ENCODE measurements around the gene LSM12. TPM values are rescaled to one million over a fixed set of nuclear protein-coding genes. Genes with fewer than 3 reads are reported as not detected.

The LSM12 gene
- total and polyA plus RNA-seq, 7 experiments from 2014 or later, result 29.3 to 72.5 (median 39.9) TPM

GRCh38 chr17:44088254-44088653 is 21.8 kb upstream of the LSM12 start:
- Histone ChIP-seq H3K4me1 (ENCODE audit: control insufficient read depth in 2 of 2, insufficient read depth in 2 of 2, low read length in 2 of 2) (no peaks in the 10 kb centered on the region), H3K27me3 (ENCODE audit: control insufficient read depth in 2 of 2, insufficient read depth in 2 of 2, low read length in 2 of 2) (no peaks in the 10 kb centered on the region), H3K36me3 (ENCODE audit: control insufficient read depth in 2 of 3, insufficient read depth in 3 of 3, low read length in 3 of 3) (peaks cover 0 to 76% (median 6%) of the 10 kb centered on the region in 3 experiments), H3K9me3 (ENCODE audit: control insufficient read depth in 2 of 3, low read length in 3 of 3) (no peaks in the 10 kb centered on the region), H3K27ac (ENCODE audit: low read depth, low read length) (no peak overlapping the region), H3K4me3 (ENCODE audit: low read length) (no peak overlapping the region)
- H3K36me3 Mint-ChIP-seq, result peaks cover 3 to 20% (median 6%) of the 10 kb centered on the region in 5 donors
- no peaks in the 10 kb centered on the region for H3K9me3 Mint-ChIP-seq
- intact Hi-C loops (cut with micrococcal nuclease), result no loop called here
- ATAC-seq (no peak), DNase-seq (no peak)
- ChIA-PET CTCF (interaction anchor here (0.6 kb wide), 1 partner anchor 29 kb away, joined by 3 read pairs; no protein-coding TSS in a partner anchor), POLR2A (interaction anchor here (0.8 kb wide), 1 partner anchor 1404 kb away, joined by 3 read pairs; no protein-coding TSS in a partner anchor)
- peak overlapping the region in 2 of 9 donors; percentile 23 to 26 for H3K27ac Mint-ChIP-seq
- no peak overlapping the region for H3K4me3 Mint-ChIP-seq
- H3K4me1 Mint-ChIP-seq, result peaks cover 0 to 12% (median 4%) of the 10 kb centered on the region in 7 donors
- H3K27me3 Mint-ChIP-seq, result no peaks in the 10 kb centered on the region

- Mint-ChIP-seq H3K9me3 (no peaks in the 10 kb centered on the region), H3K4me3 (no peak overlapping the region), H3K27ac (peak overlapping the region in 2 of 9 donors; percentile 49 to 80), H3K27me3 (no peaks in the 10 kb centered on the region), H3K36me3 (peaks cover 3 to 18% (median 6%) of the 10 kb centered on the region in 5 donors), H3K4me1 (peaks cover 0 to 12% (median 4%) of the 10 kb centered on the region in 7 donors)
- Histone ChIP-seq H3K4me3 (ENCODE audit: low read length) (no peak overlapping the region), H3K9me3 (ENCODE audit: control insufficient read depth in 2 of 3, low read length in 3 of 3) (no peaks in the 10 kb centered on the region), H3K27ac (ENCODE audit: low read depth, low read length) (no peak overlapping the region), H3K27me3 (ENCODE audit: control insufficient read depth in 2 of 2, insufficient read depth in 2 of 2, low read length in 2 of 2) (no peaks in the 10 kb centered on the region), H3K4me1 (ENCODE audit: control insufficient read depth in 2 of 2, insufficient read depth in 2 of 2, low read length in 2 of 2) (no peaks in the 10 kb centered on the region), H3K36me3 (ENCODE audit: control insufficient read depth in 2 of 3, insufficient read depth in 3 of 3, low read length in 3 of 3) (peaks cover 0 to 77% (median 6%) of the 10 kb centered on the region in 3 experiments)
- ATAC-seq, result no peak
- ChIA-PET POLR2A (no interaction called here), CTCF (no interaction called here)
- no peak for DNase-seq
- intact Hi-C loops (cut with micrococcal nuclease), result no loop called here
Observed at GRCh38 chr17:44087319-44087718, 20.8 kb upstream of the LSM12 start.

GRCh38 chr17:44086364-44087311 is 20.2 kb upstream of the LSM12 start:
- Mint-ChIP-seq H3K27me3 (no peaks in the 10 kb centered on the region), H3K4me1 (peaks cover 0 to 12% (median 4%) of the 10 kb centered on the region in 7 donors), H3K9me3 (no peaks in the 10 kb centered on the region), H3K36me3 (peaks cover 3 to 17% (median 6%) of the 10 kb centered on the region in 5 donors), H3K4me3 (no peak overlapping the region), H3K27ac (peak overlapping the region in 3 of 9 donors; percentile 38 to 80 (median 65))
- ChIA-PET POLR2A (no interaction called here), CTCF (no interaction called here)
- intact Hi-C loops (cut with micrococcal nuclease), result no loop called here
- no peaks in the 10 kb centered on the region for H3K4me1 ChIP-seq (ENCODE audit: control insufficient read depth in 2 of 2, insufficient read depth in 2 of 2, low read length in 2 of 2)
- H3K27me3 ChIP-seq (ENCODE audit: control insufficient read depth in 2 of 2, insufficient read depth in 2 of 2, low read length in 2 of 2), result no peaks in the 10 kb centered on the region
- peaks cover 0 to 77% (median 10%) of the 10 kb centered on the region in 3 experiments for H3K36me3 ChIP-seq (ENCODE audit: control insufficient read depth in 2 of 3, insufficient read depth in 3 of 3, low read length in 3 of 3)
- no peak overlapping the region for H3K27ac ChIP-seq (ENCODE audit: low read depth, low read length)
- no peaks in the 10 kb centered on the region for H3K9me3 ChIP-seq (ENCODE audit: control insufficient read depth in 2 of 3, low read length in 3 of 3)
- peak in 1 of 9 donors; percentile 60 for DNase-seq
- no peak overlapping the region for H3K4me3 ChIP-seq (ENCODE audit: low read length)
- peak; percentile 35 for ATAC-seq

DNA sequence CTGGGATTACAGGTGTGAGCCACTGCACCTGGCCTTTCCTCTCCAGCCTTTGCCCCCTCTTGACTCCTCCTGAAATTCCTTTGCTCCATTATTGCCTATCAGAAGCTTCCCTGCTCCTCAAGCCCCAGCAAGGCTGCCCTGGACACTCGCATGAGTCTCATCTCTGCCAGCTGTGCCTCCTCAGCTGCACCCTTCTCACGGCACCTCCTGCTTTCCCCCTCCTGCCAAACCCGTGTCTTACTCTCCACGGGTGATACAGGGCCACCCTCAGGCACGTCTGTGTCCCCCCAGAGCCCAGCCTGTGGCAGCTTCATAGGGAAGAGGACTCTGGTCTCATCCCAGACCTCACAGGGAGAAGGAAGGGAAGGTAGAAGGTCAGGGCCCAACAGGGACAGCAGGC is 19.4 kb upstream of the LSM12 start:
- DNase-seq, result no peak
- H3K27ac ChIP-seq (ENCODE audit: low read depth, low read length), result peak overlapping the region; percentile 14
- H3K4me1 ChIP-seq (ENCODE audit: control insufficient read depth in 2 of 2, insufficient read depth in 2 of 2, low read length in 2 of 2), result no peaks in the 10 kb centered on the region
- Mint-ChIP-seq H3K36me3 (peaks cover 3 to 16% (median 6%) of the 10 kb centered on the region in 5 donors), H3K27ac (peak overlapping the region in 2 of 9 donors; percentile 53 to 59), H3K4me1 (peaks cover 0 to 12% (median 4%) of the 10 kb centered on the region in 7 donors), H3K27me3 (no peaks in the 10 kb centered on the region), H3K9me3 (no peaks in the 10 kb centered on the region), H3K4me3 (no peak overlapping the region)
- H3K27me3 ChIP-seq (ENCODE audit: control insufficient read depth in 2 of 2, insufficient read depth in 2 of 2, low read length in 2 of 2), result no peaks in the 10 kb centered on the region
- no peak for ATAC-seq
- H3K9me3 ChIP-seq (ENCODE audit: control insufficient read depth in 2 of 3, low read length in 3 of 3), result no peaks in the 10 kb centered on the region
- no peak overlapping the region for H3K4me3 ChIP-seq (ENCODE audit: low read length)
- intact Hi-C loops (cut with micrococcal nuclease), result no loop called here
- peaks cover 0 to 74% (median 11%) of the 10 kb centered on the region in 3 experiments for H3K36me3 ChIP-seq (ENCODE audit: control insufficient read depth in 2 of 3, insufficient read depth in 3 of 3, low read length in 3 of 3)
- ChIA-PET POLR2A (no interaction called here), CTCF (no interaction called here)

DNA sequence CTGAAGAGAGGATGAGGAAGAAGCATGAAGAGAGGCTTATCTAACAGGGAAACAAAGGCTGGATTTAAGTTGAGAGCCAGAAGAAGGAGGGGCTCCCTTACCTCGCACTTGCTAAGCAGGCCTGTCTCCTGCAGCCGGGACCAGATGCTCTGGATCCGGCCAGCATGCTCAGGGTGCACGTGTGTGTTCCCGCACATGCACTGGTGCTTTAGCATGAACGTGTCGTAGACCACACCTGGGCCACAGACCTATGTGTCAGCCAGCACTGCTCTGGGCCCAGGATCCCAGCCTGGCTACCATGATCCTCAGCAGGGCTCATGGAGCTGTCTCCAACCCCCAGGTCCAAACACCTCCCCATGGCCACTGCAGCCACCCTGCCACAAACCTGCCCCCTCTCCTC is 18.4 kb upstream of the LSM12 start:
- intact Hi-C loops (cut with micrococcal nuclease), result no loop called here
- POLR2A ChIA-PET, result no interaction called here
- no peak overlapping the region for H3K4me3 Mint-ChIP-seq
- CTCF ChIA-PET, result no interaction called here
- H3K27ac Mint-ChIP-seq, result peak overlapping the region in 1 of 9 donors; percentile 43
- H3K36me3 Mint-ChIP-seq, result peaks cover 3 to 16% (median 6%) of the 10 kb centered on the region in 5 donors
- no peaks in the 10 kb centered on the region for H3K9me3 Mint-ChIP-seq
- H3K4me1 Mint-ChIP-seq, result peaks cover 0 to 13% (median 4%) of the 10 kb centered on the region in 7 donors
- H3K4me3 ChIP-seq (ENCODE audit: low read length), result no peak overlapping the region
- peaks cover 0 to 82% (median 15%) of the 10 kb centered on the region in 3 experiments for H3K36me3 ChIP-seq (ENCODE audit: control insufficient read depth in 2 of 3, insufficient read depth in 3 of 3, low read length in 3 of 3)
- H3K27me3 Mint-ChIP-seq, result no peaks in the 10 kb centered on the region
- no peak overlapping the region for H3K27ac ChIP-seq (ENCODE audit: low read depth, low read length)
- H3K4me1 ChIP-seq (ENCODE audit: control insufficient read depth in 2 of 2, insufficient read depth in 2 of 2, low read length in 2 of 2), result no peaks in the 10 kb centered on the region
- no peaks in the 10 kb centered on the region for H3K27me3 ChIP-seq (ENCODE audit: control insufficient read depth in 2 of 2, insufficient read depth in 2 of 2, low read length in 2 of 2)
- no peak for ATAC-seq
- DNase-seq, result no peak
- H3K9me3 ChIP-seq (ENCODE audit: control insufficient read depth in 2 of 3, low read length in 3 of 3), result no peaks in the 10 kb centered on the region

GRCh38 chr17:44084131-44084538 is 17.7 kb upstream of the LSM12 start:
- H3K4me3 ChIP-seq (ENCODE audit: low read length), result no peak overlapping the region
- Mint-ChIP-seq H3K27ac (peak overlapping the region in 1 of 9 donors; percentile 51), H3K4me3 (no peak overlapping the region), H3K27me3 (no peaks in the 10 kb centered on the region), H3K36me3 (peaks cover 3 to 16% (median 6%) of the 10 kb centered on the region in 5 donors), H3K9me3 (no peaks in the 10 kb centered on the region), H3K4me1 (peaks cover 0 to 15% (median 4%) of the 10 kb centered on the region in 7 donors)
- ChIA-PET POLR2A (interaction anchor here (0.6 kb wide), 1 partner anchor 1016 kb away, joined by 6 read pairs; no protein-coding TSS in a partner anchor), CTCF (interaction anchor here (0.8 to 1.1 kb wide), 2 partner anchors 10 to 43 kb away, joined by 3 to 4 read pairs; no protein-coding TSS in a partner anchor)
- peaks cover 0 to 86% (median 15%) of the 10 kb centered on the region in 3 experiments for H3K36me3 ChIP-seq (ENCODE audit: control insufficient read depth in 2 of 3, insufficient read depth in 3 of 3, low read length in 3 of 3)
- intact Hi-C loops (cut with micrococcal nuclease), result no loop called here
- no peaks in the 10 kb centered on the region for H3K27me3 ChIP-seq (ENCODE audit: control insufficient read depth in 2 of 2, insufficient read depth in 2 of 2, low read length in 2 of 2)
- H3K27ac ChIP-seq (ENCODE audit: low read depth, low read length), result no peak overlapping the region
- DNase-seq (peak in 2 of 9 donors; percentile 11 to 42), ATAC-seq (peak; percentile 43)
- H3K9me3 ChIP-seq (ENCODE audit: control insufficient read depth in 2 of 3, low read length in 3 of 3), result no peaks in the 10 kb centered on the region
- H3K4me1 ChIP-seq (ENCODE audit: control insufficient read depth in 2 of 2, insufficient read depth in 2 of 2, low read length in 2 of 2), result no peaks in the 10 kb centered on the region
